Mesendoderm (in vitro differentiated cells): ENCODE data around the gene RRP1.

Experiments used
- DNase-seq: peaks from one replicate; pipeline ENCODE4 v3.0.0; 2013
- H2AK5ac ChIP-seq: 2 replicates; pipeline ENCODE4 v1.6.1; 2013; ENCODE audit warnings: low read length, inconsistent platforms
- H2BK120ac ChIP-seq: 2 replicates; pipeline ENCODE4 v1.6.1; 2013; ENCODE audit warnings: low read depth, mild to moderate bottlenecking, low read length, moderate library complexity, mixed read lengths
- H2BK15ac ChIP-seq: replicated peaks from 2 replicates; pipeline ENCODE4 v1.6.1; 2013; ENCODE audit warnings: low read depth, mild to moderate bottlenecking, moderate library complexity
- H2BK5ac ChIP-seq: 2 replicates; pipeline ENCODE4 v1.6.1; 2013; ENCODE audit warnings: low read length, inconsistent platforms
- H3K18ac ChIP-seq: 2 replicates; pipeline ENCODE4 v1.6.1; 2013; ENCODE audit warnings: mild to moderate bottlenecking, low read length, mixed read lengths
- H3K23ac ChIP-seq: one replicate; pipeline ENCODE4 v1.6.1; 2013; ENCODE audit warnings: low read length
- H3K27ac ChIP-seq: 2 replicates; pipeline ENCODE4 v1.5.1; 2013; ENCODE audit warnings: low read depth, mild to moderate bottlenecking, inconsistent platforms, low read length, moderate library complexity
- H3K27me3 ChIP-seq: 2 replicates; pipeline ENCODE4 v1.6.1; 2013; ENCODE audit warnings: low read length, control low read depth, mild to moderate bottlenecking, inconsistent platforms; ENCODE audit not compliant: insufficient read depth, poor library complexity
- H3K36me3 ChIP-seq: 2 replicates; pipeline ENCODE4 v1.6.1; 2013; ENCODE audit warnings: low read length, inconsistent platforms; ENCODE audit not compliant: control insufficient read depth, insufficient read depth
- H3K4ac ChIP-seq: one replicate; pipeline ENCODE4 v1.6.1; 2013; ENCODE audit warnings: low read depth, mild to moderate bottlenecking, low read length, moderate library complexity
- H3K4me1 ChIP-seq: 2 replicates; pipeline ENCODE4 v1.6.1; 2013; ENCODE audit warnings: low read depth, low read length, inconsistent platforms; ENCODE audit not compliant: control insufficient read depth
- H3K4me2 ChIP-seq: 2 replicates; pipeline ENCODE4 v1.6.1; 2013; ENCODE audit warnings: low read length
- H3K4me3 ChIP-seq: 2 replicates; pipeline ENCODE4 v1.5.1; 2013; ENCODE audit warnings: mild to moderate bottlenecking, low read length
- H3K56ac ChIP-seq: one replicate; pipeline ENCODE4 v1.6.1; 2013; ENCODE audit warnings: low read length
- H3K79me1 ChIP-seq: 2 replicates; pipeline ENCODE4 v1.6.1; 2013; ENCODE audit warnings: low read length, inconsistent platforms
- H3K79me2 ChIP-seq: 2 replicates; pipeline ENCODE4 v1.6.1; 2013; ENCODE audit warnings: mild to moderate bottlenecking, low read length; ENCODE audit not compliant: control insufficient read depth, insufficient read depth
- H3K9ac ChIP-seq: 2 replicates; pipeline ENCODE4 v1.6.1; 2013; ENCODE audit warnings: low read length, inconsistent platforms
- H4K5ac ChIP-seq: one replicate; pipeline ENCODE4 v1.6.1; 2013; ENCODE audit warnings: low read length
- H4K8ac ChIP-seq: one replicate; pipeline ENCODE4 v1.6.1; 2013; ENCODE audit warnings: low read depth, mild to moderate bottlenecking, control low read depth, low read length, moderate library complexity
- WGBS: extraction: QIAGEN DNeasy Blood & Tissue Kit; methylation state at CpG from one replicate; pipeline ENCODE4 v1.1.7; 2013; ENCODE audit warnings: low lambda C conversion rate, missing lambda C conversion rate; ENCODE audit not compliant: insufficient coverage; ENCODE audit errors: extremely low coverage; 5-methylcytosine and 5-hydroxymethylcytosine counted together

The RRP1 gene

DNA sequence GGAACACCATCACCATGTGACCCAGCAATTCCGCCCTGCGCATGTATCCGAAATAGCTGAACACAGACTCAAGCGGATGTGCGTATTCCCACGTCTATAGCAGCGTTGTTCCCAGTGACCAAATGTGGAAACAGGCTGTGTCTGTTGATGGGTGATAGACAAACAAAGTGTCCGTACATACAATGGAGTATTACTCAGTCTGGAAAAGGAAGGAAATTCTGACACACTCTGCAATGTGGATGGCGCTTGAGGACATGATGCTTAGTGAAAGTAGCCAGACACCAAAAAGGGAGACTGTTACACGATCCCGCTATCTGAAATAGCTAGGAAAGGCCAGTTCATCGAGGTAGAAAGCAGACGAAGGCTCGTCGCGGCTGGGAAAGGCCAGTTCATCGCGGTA is 44.7 kb upstream of the RRP1 start:
- H3K18ac ChIP-seq: no peak overlapping the region
- WGBS: no CpG with 5 or more reads among the region's 18 CpGs

DNA sequence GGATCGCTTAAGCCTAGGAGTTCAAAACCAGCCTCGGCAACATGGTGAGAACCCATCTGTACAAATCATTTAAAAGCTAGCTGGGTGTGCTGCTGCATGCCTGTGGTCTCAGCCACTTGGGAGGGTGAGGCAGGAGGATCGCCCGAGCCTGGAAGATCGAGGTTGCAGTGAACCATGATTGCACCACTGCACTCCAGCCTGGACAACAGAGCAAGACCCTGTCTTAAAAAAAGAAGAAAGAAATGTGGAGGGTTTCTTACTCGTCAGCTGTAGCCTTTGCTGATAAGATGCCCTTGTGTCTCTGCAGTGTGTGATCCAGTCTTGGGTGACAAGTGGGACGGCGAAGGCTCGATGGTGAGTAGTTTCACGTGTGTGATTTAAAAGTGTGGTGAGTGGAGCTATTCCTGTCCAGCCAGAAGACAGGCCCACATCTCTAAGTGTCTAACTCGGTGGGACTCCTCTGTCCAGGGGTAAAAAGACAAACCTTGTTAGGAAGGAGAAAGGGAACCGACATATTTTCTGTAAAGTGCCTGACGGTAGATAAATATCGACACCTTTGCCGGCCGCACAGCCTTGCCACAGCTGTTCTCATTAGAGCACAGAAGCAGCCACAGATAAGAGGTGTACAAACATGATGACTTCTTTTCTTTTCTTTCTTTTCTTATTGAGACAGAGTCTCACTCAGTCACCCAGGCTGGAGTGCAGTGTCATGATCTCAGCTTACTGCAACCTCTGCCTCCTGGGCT is 43.4 kb upstream of the RRP1 start:
- Histone ChIP-seq H3K4me1 (no peaks in the 10 kb centered on the region), H2BK15ac (no peak overlapping the region), H3K18ac (no peak overlapping the region), H3K27me3 (no peaks in the 10 kb centered on the region), H3K4ac (no peak overlapping the region), H4K5ac (no peak overlapping the region), H2BK5ac (no peak overlapping the region), H2AK5ac (no peak overlapping the region), H3K9ac (no peak overlapping the region), H4K8ac (no peak overlapping the region), H3K23ac (no peak overlapping the region), H3K27ac (no peak overlapping the region), H3K36me3 (peaks cover 4% of the 10 kb centered on the region), H3K4me2 (no peak overlapping the region), H3K79me2 (no peaks in the 10 kb centered on the region), H3K4me3 (no peak overlapping the region), H3K56ac (no peak overlapping the region), H2BK120ac (no peak overlapping the region), H3K79me1 (no peaks in the 10 kb centered on the region)
- DNase-seq: no peak
- no CpG with 5 or more reads among the region's 16 CpGs for WGBS

More for the DNA sequence above, 44.7 kb upstream of the RRP1 start:
- H4K8ac ChIP-seq: no peak overlapping the region
- H3K23ac ChIP-seq: no peak overlapping the region
- no peak overlapping the region for H4K5ac ChIP-seq
- H3K9ac ChIP-seq: no peak overlapping the region
- H3K56ac ChIP-seq: no peak overlapping the region
- DNase-seq: no peak
- H2BK120ac ChIP-seq: no peak overlapping the region
- H3K4me3 ChIP-seq: no peak overlapping the region
- no peak overlapping the region for H3K27ac ChIP-seq
- H3K4me1 ChIP-seq: no peaks in the 10 kb centered on the region
- H3K4ac ChIP-seq: no peak overlapping the region
- no peak overlapping the region for H2BK15ac ChIP-seq
- H2BK5ac ChIP-seq: no peak overlapping the region
- H3K27me3 ChIP-seq: no peaks in the 10 kb centered on the region
- no peaks in the 10 kb centered on the region for H3K79me2 ChIP-seq
- no peak overlapping the region for H2AK5ac ChIP-seq
- H3K4me2 ChIP-seq: no peak overlapping the region
- H3K36me3 ChIP-seq: peaks cover 4% of the 10 kb centered on the region
- H3K79me1 ChIP-seq: no peaks in the 10 kb centered on the region

DNA sequence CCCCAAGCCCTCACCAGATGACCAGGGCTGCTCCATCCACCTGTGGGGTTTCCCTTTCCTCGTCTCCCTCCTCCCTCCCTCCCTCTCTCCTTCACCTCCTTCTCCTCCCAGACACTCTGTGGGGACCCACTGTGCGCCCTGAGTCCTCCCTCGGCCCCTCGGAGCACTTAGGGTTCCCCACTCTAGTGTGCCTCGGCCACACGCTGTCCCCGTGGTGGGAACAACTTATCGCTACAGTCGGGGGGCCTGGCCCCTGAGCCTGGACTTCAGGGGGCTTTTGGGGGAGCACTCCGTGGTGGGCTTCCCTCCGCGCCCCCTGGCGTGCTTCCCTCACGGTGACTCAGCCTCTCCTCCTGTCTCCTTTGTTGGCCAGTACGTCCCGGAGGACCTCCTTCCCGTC is 40.8 kb upstream of the RRP1 start:
- Histone ChIP-seq H3K27ac (no peak overlapping the region), H3K36me3 (peaks cover 6% of the 10 kb centered on the region), H3K23ac (no peak overlapping the region), H3K79me1 (no peaks in the 10 kb centered on the region), H3K56ac (no peak overlapping the region), H2BK120ac (no peak overlapping the region), H4K5ac (no peak overlapping the region), H3K27me3 (no peaks in the 10 kb centered on the region), H4K8ac (no peak overlapping the region), H3K79me2 (no peaks in the 10 kb centered on the region), H2AK5ac (no peak overlapping the region), H3K9ac (no peak overlapping the region), H3K4me2 (no peak overlapping the region), H2BK15ac (no peak overlapping the region), H3K4me1 (no peaks in the 10 kb centered on the region), H3K18ac (no peak overlapping the region), H2BK5ac (no peak overlapping the region), H3K4ac (no peak overlapping the region), H3K4me3 (no peak overlapping the region)
- no peak for DNase-seq
- WGBS: no CpG with 5 or more reads among the region's 17 CpGs

DNA sequence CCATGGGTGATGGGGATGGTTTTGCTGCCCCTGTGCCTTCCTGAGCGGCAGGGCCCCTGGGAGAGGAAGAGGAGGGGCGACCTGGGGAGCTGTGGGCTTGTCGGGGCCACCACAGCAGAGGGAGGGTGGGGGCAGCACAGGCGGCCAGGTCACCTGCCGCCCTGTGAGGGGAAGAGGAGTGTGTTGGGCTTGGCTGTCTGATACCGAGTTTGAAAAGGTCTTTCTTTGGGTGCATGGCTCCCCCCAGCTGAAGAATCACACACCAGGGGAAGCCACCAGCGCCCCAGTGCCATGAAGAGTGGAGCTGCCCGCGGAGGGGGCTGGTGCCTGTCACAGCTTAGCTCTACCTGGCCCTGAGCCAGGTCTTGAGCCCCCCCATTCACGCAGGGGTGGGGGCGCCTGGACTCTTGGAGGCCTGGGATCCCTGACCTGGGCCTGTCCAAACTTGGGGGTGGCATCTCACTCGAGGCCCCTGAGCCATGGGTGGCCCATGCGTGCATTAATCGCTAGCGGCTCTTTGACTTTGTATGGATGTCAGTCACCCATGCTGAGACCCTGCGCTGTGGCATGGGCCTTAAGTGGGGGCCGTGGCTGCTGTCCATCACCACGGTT is 39.6 kb upstream of the RRP1 start:
- no peaks in the 10 kb centered on the region for H3K79me1 ChIP-seq
- H3K9ac ChIP-seq: no peak overlapping the region
- no peak overlapping the region for H3K4me2 ChIP-seq
- no peak overlapping the region for H3K27ac ChIP-seq
- DNase-seq: no peak
- no peaks in the 10 kb centered on the region for H3K27me3 ChIP-seq
- H2BK15ac ChIP-seq: no peak overlapping the region
- H2AK5ac ChIP-seq: no peak overlapping the region
- no peak overlapping the region for H3K4me3 ChIP-seq
- no peak overlapping the region for H3K4ac ChIP-seq
- peaks cover 4% of the 10 kb centered on the region for H3K36me3 ChIP-seq
- H4K5ac ChIP-seq: no peak overlapping the region
- WGBS: no CpG with 5 or more reads among the region's 18 CpGs
- H2BK5ac ChIP-seq: no peak overlapping the region
- no peak overlapping the region for H3K18ac ChIP-seq
- H3K56ac ChIP-seq: no peak overlapping the region
- H4K8ac ChIP-seq: no peak overlapping the region
- no peak overlapping the region for H3K23ac ChIP-seq
- no peaks in the 10 kb centered on the region for H3K79me2 ChIP-seq
- no peaks in the 10 kb centered on the region for H3K4me1 ChIP-seq
- no peak overlapping the region for H2BK120ac ChIP-seq

DNA sequence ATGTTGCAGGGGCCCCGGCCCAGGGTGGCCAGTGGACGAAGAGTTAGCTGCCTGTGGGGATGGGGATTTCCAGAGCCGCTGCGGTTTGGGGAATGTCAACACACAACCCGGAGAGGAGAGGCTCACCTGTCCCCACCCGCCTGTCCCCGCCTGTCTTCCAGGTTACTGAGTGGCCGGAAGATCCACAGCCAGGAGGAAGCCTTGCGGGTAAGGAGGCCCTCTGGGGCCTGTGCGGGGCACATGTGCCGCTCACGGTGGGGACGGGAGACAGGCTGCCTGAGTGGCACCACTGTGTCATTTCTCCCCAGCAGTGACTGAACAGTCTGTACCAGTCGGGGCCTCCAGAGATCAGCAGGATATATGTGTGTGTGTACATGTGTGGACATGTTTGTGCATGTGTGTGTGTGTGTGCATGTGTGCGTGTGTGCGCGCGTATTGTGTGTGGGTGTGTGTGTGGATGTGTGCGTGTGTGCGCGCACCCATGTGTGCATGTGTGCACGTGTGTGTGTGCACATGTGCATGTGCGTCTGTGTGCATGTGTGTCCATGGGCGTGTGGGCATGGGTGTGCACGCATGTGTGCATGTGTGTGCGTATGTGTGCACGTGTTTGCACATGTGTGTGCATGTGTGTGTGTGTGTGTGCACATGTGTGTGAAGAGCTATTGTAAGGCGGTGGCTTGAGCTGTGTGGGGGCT is 38.9 kb upstream of the RRP1 start:
- Histone ChIP-seq H3K36me3 (peaks cover 3% of the 10 kb centered on the region), H3K23ac (no peak overlapping the region), H4K5ac (no peak overlapping the region), H2BK15ac (no peak overlapping the region), H3K56ac (no peak overlapping the region), H2AK5ac (no peak overlapping the region), H3K18ac (no peak overlapping the region), H3K79me2 (no peaks in the 10 kb centered on the region), H3K9ac (no peak overlapping the region), H3K4me1 (no peaks in the 10 kb centered on the region), H3K79me1 (no peaks in the 10 kb centered on the region), H2BK5ac (no peak overlapping the region), H3K4me3 (no peak overlapping the region), H3K4me2 (no peak overlapping the region), H3K27ac (no peak overlapping the region), H3K27me3 (no peaks in the 10 kb centered on the region), H4K8ac (no peak overlapping the region), H2BK120ac (no peak overlapping the region), H3K4ac (no peak overlapping the region)
- WGBS: no CpG with 5 or more reads among the region's 28 CpGs
- DNase-seq: no peak
